ENCODE results near the gene HMX1.

Gene HMX1

DNA sequence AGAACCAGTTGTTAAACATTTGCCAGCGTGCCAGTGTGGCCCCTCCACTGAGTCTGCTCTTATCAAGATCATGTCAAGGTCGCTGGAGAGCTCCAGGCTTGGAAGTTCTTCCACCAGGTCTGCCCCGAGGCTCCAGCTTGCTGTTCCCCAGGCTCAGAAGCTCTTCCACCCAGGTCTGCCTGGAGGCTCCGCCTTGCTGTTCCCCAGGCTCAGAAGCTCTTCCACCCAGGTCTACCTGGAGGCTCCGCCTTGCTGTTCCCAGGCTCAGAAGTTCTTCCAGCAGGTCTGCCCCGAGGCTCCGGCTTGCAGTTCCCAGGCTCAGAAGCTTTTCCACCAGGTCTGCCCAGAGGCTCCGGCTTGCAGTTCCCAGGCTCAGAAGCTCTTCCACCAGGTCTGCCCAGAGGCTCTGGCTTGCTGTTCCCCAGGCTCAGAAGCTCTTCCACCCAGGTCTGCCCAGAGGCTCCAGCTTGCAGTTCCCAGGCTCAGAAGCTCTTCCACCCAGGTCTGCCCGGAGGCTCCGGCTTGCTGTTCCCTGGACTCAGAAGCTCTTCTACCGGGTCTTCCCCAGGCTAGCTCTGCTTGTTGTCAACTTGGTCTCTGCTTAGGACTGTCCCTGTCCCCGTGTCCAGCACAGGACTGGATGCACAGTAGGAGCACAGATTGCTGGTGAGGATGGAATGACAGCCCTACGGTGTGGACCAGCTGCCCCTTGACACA lies 54.4 kb downstream of the HMX1 start:
- TF ChIP-seq, protein P1, sequence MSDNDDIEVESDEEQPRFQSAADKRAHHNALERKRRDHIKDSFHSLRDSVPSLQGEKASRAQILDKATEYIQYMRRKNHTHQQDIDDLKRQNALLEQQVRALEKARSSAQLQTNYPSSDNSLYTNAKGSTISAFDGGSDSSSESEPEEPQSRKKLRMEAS (IDR thresholded peaks at IDR 0.05; ENCODE audit: low read depth, low read length), result no peak
- TF ChIP-seq MYC (IDR thresholded peaks at IDR 0.05; ENCODE audit: low read depth, low read length) (no peak), POLR2A (IDR thresholded peaks at IDR 0.05; ENCODE audit: extremely low read depth, insufficient read length) (no peak)
- TF ChIP-seq, protein P2, sequence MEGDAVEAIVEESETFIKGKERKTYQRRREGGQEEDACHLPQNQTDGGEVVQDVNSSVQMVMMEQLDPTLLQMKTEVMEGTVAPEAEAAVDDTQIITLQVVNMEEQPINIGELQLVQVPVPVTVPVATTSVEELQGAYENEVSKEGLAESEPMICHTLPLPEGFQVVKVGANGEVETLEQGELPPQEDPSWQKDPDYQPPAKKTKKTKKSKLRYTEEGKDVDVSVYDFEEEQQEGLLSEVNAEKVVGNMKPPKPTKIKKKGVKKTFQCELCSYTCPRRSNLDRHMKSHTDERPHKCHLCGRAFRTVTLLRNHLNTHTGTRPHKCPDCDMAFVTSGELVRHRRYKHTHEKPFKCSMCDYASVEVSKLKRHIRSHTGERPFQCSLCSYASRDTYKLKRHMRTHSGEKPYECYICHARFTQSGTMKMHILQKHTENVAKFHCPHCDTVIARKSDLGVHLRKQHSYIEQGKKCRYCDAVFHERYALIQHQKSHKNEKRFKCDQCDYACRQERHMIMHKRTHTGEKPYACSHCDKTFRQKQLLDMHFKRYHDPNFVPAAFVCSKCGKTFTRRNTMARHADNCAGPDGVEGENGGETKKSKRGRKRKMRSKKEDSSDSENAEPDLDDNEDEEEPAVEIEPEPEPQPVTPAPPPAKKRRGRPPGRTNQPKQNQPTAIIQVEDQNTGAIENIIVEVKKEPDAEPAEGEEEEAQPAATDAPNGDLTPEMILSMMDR (IDR thresholded peaks at IDR 0.05; ENCODE audit: low read depth, low read length), result no peak
- H3K4me3 ChIP-seq (ENCODE audit: low read depth, low read length), result no peak overlapping the region
- DNase-seq (ENCODE audit: low read depth), result no peak

All from NB4 (cell line).